B cell (primary cell): ENCODE results near the gene RORC. TPM values are rescaled to one million over a fixed set of nuclear protein-coding genes. Genes with fewer than 3 reads are reported as not detected.

Source experiments
- ATAC-seq: fragments of 200-7000 bp; cut with Tn5 transposase; one replicate; pipeline ENCODE4 v1.10.0; 2021; ENCODE audit warnings: low read depth, mild to moderate bottlenecking, moderate number of reproducible peaks, moderate library complexity
- CTCF ChIA-PET: fragments of 350-600 bp; sonication (Branson Sonifier 250); formaldehyde crosslinking; loops from one replicate; lab custom pipeline; 2021; ENCODE audit warnings: antibody characterized with exemption, inconsistent platforms; lab: Charles Lee
- POLR2A ChIA-PET: fragments of 350-600 bp; sonication (Branson Sonifier 250); formaldehyde crosslinking; loops from one replicate; lab custom pipeline; 2021; ENCODE audit warnings: antibody characterized with exemption; lab: Charles Lee
- DNase-seq: peaks from one replicate; pipeline ENCODE4 v3.0.0; 2013
- H2AFZ ChIP-seq: 2 replicates; pipeline ENCODE4 v1.6.1; 2012; ENCODE audit warnings: mild to moderate bottlenecking, low read depth, low read length; ENCODE audit not compliant: insufficient read depth, poor library complexity, severe bottlenecking
- H3K27ac ChIP-seq, 2 donors: 1 replicate in 1 of 2; 2 replicates in 1 of 2; pipeline ENCODE4 v1.5.1; 2012 to 2013; ENCODE audit warnings: low read length in 2 of 2, mild to moderate bottlenecking in 2 of 2, moderate library complexity in 1 of 2
- H3K27me3 ChIP-seq, 4 experiments: fragments of 200-600 bp in 1 of 4; sonication (generic) in 1 of 4; replicated peaks in 1 of 4; 1 replicate in 2 of 4; 2 replicates in 2 of 4; pipeline versions ENCODE4 v1.6.1 to v1.7.0; 2013 to 2016; ENCODE audit warnings: low read length in 3 of 4, mild to moderate bottlenecking in 2 of 4, mixed read lengths in 1 of 4, moderate library complexity in 1 of 4; ENCODE audit not compliant: insufficient read depth in 4 of 4, control insufficient read depth in 3 of 4; ENCODE audit errors: control extremely low read depth in 1 of 4
- H3K36me3 ChIP-seq, 2 experiments: replicated peaks in 1 of 2; 1 replicate in 1 of 2; 2 replicates in 1 of 2; pipeline versions ENCODE4 v1.6.1 to v1.7.1; 2013; ENCODE audit warnings: low read length in 1 of 2; ENCODE audit not compliant: insufficient read depth in 2 of 2, control insufficient read depth in 1 of 2; ENCODE audit errors: control extremely low read depth in 1 of 2, extremely low read depth in 1 of 2
- H3K4me1 ChIP-seq, 2 donors: fragments of 200-600 bp in 1 of 2; sonication (generic) in 1 of 2; 1 replicate in 1 of 2; 2 replicates in 1 of 2; pipeline versions ENCODE4 v1.5.1 to v1.6.1; 2013 to 2017; ENCODE audit warnings: low read length in 2 of 2; ENCODE audit not compliant: control insufficient read depth in 2 of 2, insufficient read depth in 2 of 2
- H3K4me2 ChIP-seq: replicated peaks from 2 replicates; pipeline ENCODE3; 2012; ENCODE audit warnings: mild to moderate bottlenecking, low read depth, low read length; ENCODE audit not compliant: poor library complexity, severe bottlenecking
- H3K4me3 ChIP-seq, 5 experiments: fragments of 200-600 bp in 1 of 5; sonication (generic) in 1 of 5; 1 replicate in 3 of 5; 2 replicates in 2 of 5; pipeline versions ENCODE4 v1.5.1 to v1.7.0; 2011 to 2016; ENCODE audit warnings: low read length in 4 of 5, mild to moderate bottlenecking in 4 of 5, low read depth in 2 of 5, control low read depth in 1 of 5, moderate library complexity in 1 of 5; ENCODE audit not compliant: insufficient read depth in 1 of 5; ENCODE audit errors: control extremely low read depth in 1 of 5, extremely low read depth in 1 of 5
- H3K79me2 ChIP-seq: fragments of 200-600 bp; sonication (generic); one replicate; pipeline ENCODE4 v1.6.0; 2016; ENCODE audit warnings: low read length; ENCODE audit not compliant: control insufficient read depth, insufficient read depth
- H3K9ac ChIP-seq: fragments of 200-600 bp; sonication (generic); 2 replicates; pipeline ENCODE4 v1.6.1; 2017; ENCODE audit warnings: mild to moderate bottlenecking, low read length, moderate library complexity
- H3K9me3 ChIP-seq, 3 donors: one replicate each; pipeline versions ENCODE4 v1.6.1 to v1.7.1; 2013; ENCODE audit warnings: low read length in 2 of 3; ENCODE audit not compliant: control insufficient read depth in 2 of 3, insufficient read depth in 1 of 3; ENCODE audit errors: control extremely low read depth in 1 of 3
- H4K20me1 ChIP-seq: 2 replicates; pipeline ENCODE4 v1.6.0; 2012; ENCODE audit warnings: mild to moderate bottlenecking, low read length; ENCODE audit not compliant: insufficient read depth, control insufficient read depth, poor library complexity, severe bottlenecking
- H3K27ac Mint-ChIP-seq: one replicate; pipeline ENCODE4 v1.8.0; 2021; ENCODE audit warnings: mixed read lengths
- H3K27me3 Mint-ChIP-seq: one replicate; pipeline ENCODE4 v1.8.0; 2021; ENCODE audit warnings: mixed read lengths
- H3K4me1 Mint-ChIP-seq: one replicate; pipeline ENCODE4 v1.8.0; 2021; ENCODE audit warnings: mixed read lengths
- H3K4me3 Mint-ChIP-seq: one replicate; pipeline ENCODE4 v1.8.0; 2021; ENCODE audit warnings: mixed read lengths
- H3K9me3 Mint-ChIP-seq: one replicate; pipeline ENCODE4 v1.8.0; 2022; ENCODE audit warnings: mixed read lengths; ENCODE audit not compliant: insufficient read depth
- EZH2 ChIP-seq: IDR thresholded peaks from 2 replicates; pipeline ENCODE4 v1.6.1; 2012; ENCODE audit warnings: borderline replicate concordance, low read depth, mild to moderate bottlenecking, moderate library complexity, low read length; ENCODE audit not compliant: insufficient read depth, poor library complexity, severe bottlenecking
- WGBS: methylation state at CpG from one replicate; pipeline ENCODE4 v1.1.5; 2013; ENCODE audit warnings: missing lambda C conversion rate; ENCODE audit not compliant: insufficient coverage; 5-methylcytosine and 5-hydroxymethylcytosine counted together
- intact Hi-C: fragments of 100-400 bp; cut with micrococcal nuclease; formaldehyde crosslinking; loops from one replicate; pipeline ENCODE4 v1.10.0; 2022
- polyA plus RNA-seq: library from polyadenylated mRNA; depleted of rRNA; stranded (reverse); fragments of >200 nt; gene quantifications from 2 replicates; pipeline ENCODE4 v1.2.3, GENCODE V29; 2012
- total RNA-seq, 2 donors: library from RNA; stranded (reverse); fragments of 120-200 nt in 1 of 2; gene quantifications; 1 replicate in 1 of 2; 2 replicates in 1 of 2; pipeline versions ENCODE4 v1.2.3 to v1.2.4, GENCODE V29; 2013 to 2022
- TF ChIP-seq, protein P1 (sequence below): fragments of 200-600 bp; IDR thresholded peaks from one replicate; pipeline ENCODE4 v1.8.0; 2022; ENCODE audit warnings: antibody characterized with exemption, mild to moderate bottlenecking

The RORC gene
- total and polyA plus RNA-seq, 2 donors (not counting 1 experiment from before 2014, with no cell fraction given), result 0.15 TPM; not detected in 1

DNA sequence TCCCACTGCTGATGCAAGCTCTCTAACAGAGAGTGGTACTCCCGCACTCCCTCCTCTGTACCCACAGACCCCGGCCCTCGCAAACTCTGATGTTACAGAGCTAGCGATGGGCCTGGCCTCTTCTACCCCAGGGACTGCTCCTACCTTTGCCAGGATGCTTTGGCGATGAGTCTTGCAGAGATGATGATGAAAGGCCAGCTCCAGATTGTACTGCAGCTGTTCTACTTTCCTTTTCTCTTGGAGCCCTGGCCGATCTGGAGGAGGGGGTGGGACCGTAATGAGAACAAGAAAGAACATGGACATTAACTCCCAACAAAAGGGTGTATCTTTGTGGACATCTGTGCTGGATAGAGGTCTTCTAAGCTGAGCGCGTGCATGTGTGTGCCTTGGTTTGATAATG, 20.4 kb downstream of the RORC start:
- POLR2A ChIA-PET, result no interaction called here
- TF ChIP-seq EZH2, result no peak
- TF ChIP-seq, protein P1, sequence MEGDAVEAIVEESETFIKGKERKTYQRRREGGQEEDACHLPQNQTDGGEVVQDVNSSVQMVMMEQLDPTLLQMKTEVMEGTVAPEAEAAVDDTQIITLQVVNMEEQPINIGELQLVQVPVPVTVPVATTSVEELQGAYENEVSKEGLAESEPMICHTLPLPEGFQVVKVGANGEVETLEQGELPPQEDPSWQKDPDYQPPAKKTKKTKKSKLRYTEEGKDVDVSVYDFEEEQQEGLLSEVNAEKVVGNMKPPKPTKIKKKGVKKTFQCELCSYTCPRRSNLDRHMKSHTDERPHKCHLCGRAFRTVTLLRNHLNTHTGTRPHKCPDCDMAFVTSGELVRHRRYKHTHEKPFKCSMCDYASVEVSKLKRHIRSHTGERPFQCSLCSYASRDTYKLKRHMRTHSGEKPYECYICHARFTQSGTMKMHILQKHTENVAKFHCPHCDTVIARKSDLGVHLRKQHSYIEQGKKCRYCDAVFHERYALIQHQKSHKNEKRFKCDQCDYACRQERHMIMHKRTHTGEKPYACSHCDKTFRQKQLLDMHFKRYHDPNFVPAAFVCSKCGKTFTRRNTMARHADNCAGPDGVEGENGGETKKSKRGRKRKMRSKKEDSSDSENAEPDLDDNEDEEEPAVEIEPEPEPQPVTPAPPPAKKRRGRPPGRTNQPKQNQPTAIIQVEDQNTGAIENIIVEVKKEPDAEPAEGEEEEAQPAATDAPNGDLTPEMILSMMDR, result no peak
- Histone ChIP-seq H4K20me1 (no peaks in the 10 kb centered on the region), H3K4me3 (no peak overlapping the region), H3K4me1 (no peaks in the 10 kb centered on the region), H3K79me2 (no peaks in the 10 kb centered on the region), H3K9me3 (no peaks in the 10 kb centered on the region), H3K27ac (no peak overlapping the region), H3K27me3 (peaks cover 0 to 3% (median 0%) of the 10 kb centered on the region in 4 experiments), H3K36me3 (no peaks in the 10 kb centered on the region), H3K9ac (no peak overlapping the region), H3K4me2 (no peak overlapping the region), H2AFZ (no peak overlapping the region)
- Mint-ChIP-seq H3K27ac (no peak overlapping the region), H3K4me3 (no peak overlapping the region), H3K27me3 (peaks cover 24% of the 10 kb centered on the region), H3K9me3 (no peaks in the 10 kb centered on the region), H3K4me1 (peaks cover 4% of the 10 kb centered on the region)
- CTCF ChIA-PET, result no interaction called here
- DNase-seq (no peak), ATAC-seq (no peak)
- intact Hi-C loops, result no loop called here
- WGBS, result 100% methylated on average over 1 of the region's 9 CpGs

DNA sequence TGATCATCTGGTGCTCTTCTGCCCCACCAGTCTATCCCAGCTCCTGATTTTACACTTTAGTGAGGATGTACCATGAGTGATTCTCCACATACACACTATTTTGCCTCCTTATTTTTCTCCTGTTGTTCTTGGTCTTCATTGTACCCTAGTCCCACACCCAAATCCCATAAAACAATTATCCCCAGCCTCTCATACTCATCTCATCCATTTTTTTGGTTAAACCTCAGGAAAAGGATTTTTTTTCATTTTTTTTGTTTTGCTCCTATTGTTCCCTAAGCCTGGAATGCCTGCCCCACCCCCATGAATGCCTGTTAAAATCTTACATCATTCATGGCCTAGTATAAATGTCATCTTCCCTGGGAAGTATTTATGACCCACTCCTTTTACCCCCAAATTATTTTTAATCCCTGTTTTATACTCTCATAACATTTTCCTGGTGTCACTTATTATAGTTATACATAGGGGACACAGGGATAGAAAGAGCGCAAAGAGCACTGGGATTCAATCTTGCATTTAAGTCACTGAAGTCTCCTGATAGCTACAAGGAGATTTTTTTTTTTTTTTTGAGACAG, 21.5 kb downstream of the RORC start:
- no CpG with 5 or more reads among the region's 1 CpG for WGBS
- POLR2A ChIA-PET, result interaction anchor here (0.6 kb wide), 1 partner anchor 581 kb away, joined by 6 read pairs; no protein-coding TSS in a partner anchor
- ATAC-seq, result no peak

More for the DNA sequence above, 21.5 kb downstream of the RORC start:
- H3K4me1 Mint-ChIP-seq, result peaks cover 4% of the 10 kb centered on the region
- Histone ChIP-seq H3K27me3 (no peaks in the 10 kb centered on the region), H2AFZ (no peak overlapping the region), H3K9ac (no peak overlapping the region), H3K4me3 (no peak overlapping the region), H3K4me2 (no peak overlapping the region), H3K4me1 (no peaks in the 10 kb centered on the region), H3K36me3 (no peaks in the 10 kb centered on the region), H3K27ac (no peak overlapping the region), H3K9me3 (no peaks in the 10 kb centered on the region), H4K20me1 (no peaks in the 10 kb centered on the region), H3K79me2 (no peaks in the 10 kb centered on the region)
- intact Hi-C loops, result no loop called here
- no peaks in the 10 kb centered on the region for H3K9me3 Mint-ChIP-seq
- CTCF ChIA-PET, result no interaction called here
- peaks cover 21% of the 10 kb centered on the region for H3K27me3 Mint-ChIP-seq
- H3K4me3 Mint-ChIP-seq, result no peak overlapping the region
- TF ChIP-seq, protein P1, result no peak
- no peak for TF ChIP-seq EZH2
- H3K27ac Mint-ChIP-seq, result no peak overlapping the region
- DNase-seq, result no peak
